Measurements from ENCODE around the gene FUT3.

DNA sequence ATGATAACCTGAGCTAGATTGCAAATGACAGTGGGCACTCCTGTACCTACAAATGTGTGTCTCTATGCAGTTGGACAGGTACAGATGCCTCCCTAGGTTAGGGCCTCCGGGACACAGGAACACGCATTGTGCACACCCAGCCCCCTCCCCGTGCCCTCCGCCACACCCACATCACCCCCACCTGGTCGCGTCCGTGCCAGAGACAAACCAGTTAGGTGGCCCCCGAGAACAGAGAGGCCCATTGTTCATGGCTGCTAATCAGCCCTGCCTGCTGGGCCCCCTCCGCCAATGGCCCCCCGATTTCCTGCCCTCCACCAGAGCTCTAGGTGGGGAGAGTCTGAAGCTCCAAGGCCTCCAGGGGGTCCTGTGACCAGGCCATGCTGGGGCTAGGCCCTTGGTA lies 32.7 kb downstream of the FUT3 start:
- TF ChIP-seq EZH2 (IDR thresholded peaks at IDR 0.05; ENCODE audit: borderline replicate concordance) (no peak), EZH2phosphoT487 (IDR thresholded peaks at IDR 0.05; ENCODE audit: low read depth, severe bottlenecking, unreplicated experiment) (no peak)
- TF ChIP-seq, protein P1, sequence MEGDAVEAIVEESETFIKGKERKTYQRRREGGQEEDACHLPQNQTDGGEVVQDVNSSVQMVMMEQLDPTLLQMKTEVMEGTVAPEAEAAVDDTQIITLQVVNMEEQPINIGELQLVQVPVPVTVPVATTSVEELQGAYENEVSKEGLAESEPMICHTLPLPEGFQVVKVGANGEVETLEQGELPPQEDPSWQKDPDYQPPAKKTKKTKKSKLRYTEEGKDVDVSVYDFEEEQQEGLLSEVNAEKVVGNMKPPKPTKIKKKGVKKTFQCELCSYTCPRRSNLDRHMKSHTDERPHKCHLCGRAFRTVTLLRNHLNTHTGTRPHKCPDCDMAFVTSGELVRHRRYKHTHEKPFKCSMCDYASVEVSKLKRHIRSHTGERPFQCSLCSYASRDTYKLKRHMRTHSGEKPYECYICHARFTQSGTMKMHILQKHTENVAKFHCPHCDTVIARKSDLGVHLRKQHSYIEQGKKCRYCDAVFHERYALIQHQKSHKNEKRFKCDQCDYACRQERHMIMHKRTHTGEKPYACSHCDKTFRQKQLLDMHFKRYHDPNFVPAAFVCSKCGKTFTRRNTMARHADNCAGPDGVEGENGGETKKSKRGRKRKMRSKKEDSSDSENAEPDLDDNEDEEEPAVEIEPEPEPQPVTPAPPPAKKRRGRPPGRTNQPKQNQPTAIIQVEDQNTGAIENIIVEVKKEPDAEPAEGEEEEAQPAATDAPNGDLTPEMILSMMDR (IDR thresholded peaks at IDR 0.05; ENCODE audit: poor library complexity) = no peak
